CD4-positive, alpha-beta memory T cell (primary cell): Measurements from ENCODE around the gene IQGAP3. TPM values are rescaled to one million over a fixed set of nuclear protein-coding genes. Genes with fewer than 3 reads are reported as not detected.

Source experiments
- CTCF ChIA-PET: fragments of 350-600 bp; sonication (Branson Sonifier 250); formaldehyde crosslinking; loops from one replicate; lab custom pipeline; 2021; ENCODE audit warnings: inconsistent platforms; ENCODE audit not compliant: partially characterized antibody; lab: Charles Lee
- POLR2A ChIA-PET: fragments of 350-600 bp; sonication (Branson Sonifier 250); formaldehyde crosslinking; loops from one replicate; lab custom pipeline; 2021; ENCODE audit not compliant: partially characterized antibody; lab: Charles Lee
- DNase-seq, 5 donors: peaks; one replicate each; pipeline versions ENCODE4 v3.0.0 to v3.0.0-alpha.2; 2020 to 2022; ENCODE audit warnings: mixed read lengths in 1 of 5
- H3K27ac ChIP-seq: one replicate; pipeline ENCODE4 v1.7.0; 2013; ENCODE audit warnings: low read depth, low read length
- H3K27me3 ChIP-seq: 2 replicates; pipeline ENCODE4 v1.7.0; 2013; ENCODE audit warnings: mild to moderate bottlenecking, low read length, moderate library complexity; ENCODE audit not compliant: insufficient read depth
- H3K36me3 ChIP-seq: 2 replicates; pipeline ENCODE4 v1.7.0; 2013; ENCODE audit warnings: mild to moderate bottlenecking, low read length, moderate library complexity; ENCODE audit not compliant: insufficient read depth
- H3K4me1 ChIP-seq: 2 replicates; pipeline ENCODE4 v1.7.0; 2013; ENCODE audit warnings: mild to moderate bottlenecking, low read length, moderate library complexity; ENCODE audit not compliant: insufficient read depth
- H3K4me3 ChIP-seq, 2 donors: one replicate each; pipeline ENCODE4 v1.7.0; 2013; ENCODE audit warnings: low read length in 2 of 2, mild to moderate bottlenecking in 1 of 2
- H3K9me3 ChIP-seq, 2 donors: one replicate each; pipeline ENCODE4 v1.7.0; 2013; ENCODE audit warnings: low read length in 2 of 2, control low read depth in 1 of 2; ENCODE audit not compliant: control insufficient read depth in 1 of 2
- H3K27ac Mint-ChIP-seq, 7 donors: one replicate each; pipeline ENCODE4 v1.8.0; 2020 to 2021; ENCODE audit warnings: mixed read lengths in 7 of 7, mild to moderate bottlenecking in 6 of 7, inconsistent platforms in 3 of 7, moderate library complexity in 3 of 7
- H3K27me3 Mint-ChIP-seq, 2 donors: one replicate each; pipeline ENCODE4 v1.8.0; 2020 to 2021; ENCODE audit warnings: mixed read lengths in 2 of 2
- H3K36me3 Mint-ChIP-seq, 2 donors: one replicate each; pipeline ENCODE4 v1.8.0; 2020 to 2021; ENCODE audit warnings: mixed read lengths in 2 of 2, inconsistent platforms in 1 of 2, mild to moderate bottlenecking in 1 of 2
- H3K4me1 Mint-ChIP-seq, 4 donors: one replicate each; pipeline ENCODE4 v1.8.0; 2020 to 2021; ENCODE audit warnings: mixed read lengths in 4 of 4, mild to moderate bottlenecking in 1 of 4
- H3K4me3 Mint-ChIP-seq, 8 donors: one replicate each; pipeline ENCODE4 v1.8.0; 2020 to 2021; ENCODE audit warnings: mixed read lengths in 8 of 8, mild to moderate bottlenecking in 7 of 8, moderate library complexity in 6 of 8, inconsistent platforms in 3 of 8
- H3K9me3 Mint-ChIP-seq, 8 donors: one replicate each; pipeline ENCODE4 v1.8.0; 2020 to 2021; ENCODE audit warnings: mixed read lengths in 8 of 8, mild to moderate bottlenecking in 5 of 8, inconsistent platforms in 3 of 8, moderate library complexity in 1 of 8
- intact Hi-C: fragments of 100-400 bp; cut with micrococcal nuclease; formaldehyde crosslinking; loops from one replicate; pipeline ENCODE4 v1.15.1; 2023
- polyA plus RNA-seq, 2 donors: library from polyadenylated mRNA; unstranded; fragments of 300-500 nt; fragmentation: Illumina TruSeq; gene quantifications; one replicate each; pipeline ENCODE4 v1.2.3, GENCODE V29; 2021
- total RNA-seq, 2 experiments: library from RNA; stranded (reverse); gene quantifications; one replicate each; pipeline ENCODE4 v1.2.3, GENCODE V29; 2021

Gene IQGAP3
- total and polyA plus RNA-seq, 4 experiments from 2014 or later = not detected

- Mint-ChIP-seq H3K9me3 (no peaks in the 10 kb centered on the region), H3K4me3 (peak overlapping the region; percentile 90 to 100 (median 99)), H3K4me1 (peaks cover 13 to 37% (median 26%) of the 10 kb centered on the region in 4 donors), H3K27me3 (no peaks in the 10 kb centered on the region), H3K27ac (peak overlapping the region; percentile 83 to 100 (median 98)), H3K36me3 (peaks cover 18 to 32% of the 10 kb centered on the region in 2 donors)
- peaks cover 30% of the 10 kb centered on the region for H3K4me1 ChIP-seq
- ChIA-PET POLR2A (interaction anchor here (0.6 to 2.6 kb wide), 9 partner anchors 9 to 181 kb away, joined by 3 to 50 read pairs (median 4); partner anchors contain the start of genes MEF2D and NAXE), CTCF (interaction anchor here (0.9 to 4.7 kb wide), 10 partner anchors 10 to 183 kb away, joined by 3 to 21 read pairs (median 4); partner anchors contain the start of gene NAXE)
- peak overlapping the region; percentile 82 to 83 for H3K4me3 ChIP-seq
- no peaks in the 10 kb centered on the region for H3K9me3 ChIP-seq
- DNase-seq = no peak
- H3K27me3 ChIP-seq = no peaks in the 10 kb centered on the region
- peaks cover 21% of the 10 kb centered on the region for H3K36me3 ChIP-seq
- peak overlapping the region; percentile 83 for H3K27ac ChIP-seq
- intact Hi-C loops = loop anchor here (1.0 to 2.0 kb wide), 3 partner anchors 11 to 145 kb away; partner anchors contain the start of genes MEF2D and NAXE
Measured at GRCh38 chr1:156601892-156602291, 29.5 kb upstream of the IQGAP3 start.

- DNase-seq = peak; percentile 75 to 82 (median 76)
- peak within 1 kb of the TSS; percentile 90 to 100 (median 99) for H3K4me3 Mint-ChIP-seq
- peaks cover 22 to 37% of the 10 kb centered on the region in 2 donors for H3K36me3 Mint-ChIP-seq
- intact Hi-C loops = loop anchor here (1.0 to 2.0 kb wide), 3 partner anchors 10 to 144 kb away; partner anchors contain the start of genes MEF2D and NAXE
- POLR2A ChIA-PET = interaction anchor here (0.6 to 2.6 kb wide), 10 partner anchors 9 to 1327 kb away, joined by 3 to 50 read pairs (median 4); partner anchors contain the start of genes MEF2D and NAXE
- peaks cover 25% of the 10 kb centered on the region for H3K36me3 ChIP-seq
- H3K9me3 ChIP-seq = no peaks in the 10 kb centered on the region
- no peaks in the 10 kb centered on the region for H3K27me3 Mint-ChIP-seq
- CTCF ChIA-PET = interaction anchor here (0.9 to 4.7 kb wide), 11 partner anchors 10 to 143 kb away, joined by 3 to 21 read pairs (median 4); partner anchors contain the start of gene NAXE
- peak within 1 kb of the TSS; percentile 82 to 83 for H3K4me3 ChIP-seq
- peaks cover 30% of the 10 kb centered on the region for H3K4me1 ChIP-seq
- H3K4me1 Mint-ChIP-seq = peaks cover 13 to 37% (median 26%) of the 10 kb centered on the region in 4 donors
- peak within 1 kb of the TSS; percentile 83 for H3K27ac ChIP-seq
- H3K27ac Mint-ChIP-seq = peak within 1 kb of the TSS; percentile 83 to 100 (median 98)
- no peaks in the 10 kb centered on the region for H3K9me3 Mint-ChIP-seq
- no peaks in the 10 kb centered on the region for H3K27me3 ChIP-seq
Measured at GRCh38 chr1:156601122-156601830, 28.9 kb upstream of the IQGAP3 start, which contains the start of gene GPATCH4. Gene GPATCH4 (minus strand): TSS chr1:156601479.

- Mint-ChIP-seq H3K4me3 (peak overlapping the region; percentile 90 to 100 (median 99)), H3K27ac (peak overlapping the region; percentile 83 to 100 (median 98)), H3K9me3 (no peaks in the 10 kb centered on the region), H3K4me1 (peaks cover 13 to 37% (median 26%) of the 10 kb centered on the region in 4 donors), H3K27me3 (no peaks in the 10 kb centered on the region), H3K36me3 (peaks cover 27 to 42% of the 10 kb centered on the region in 2 donors)
- H3K9me3 ChIP-seq = no peaks in the 10 kb centered on the region
- H3K27me3 ChIP-seq = no peaks in the 10 kb centered on the region
- H3K36me3 ChIP-seq = peaks cover 30% of the 10 kb centered on the region
- ChIA-PET CTCF (interaction anchor here (0.8 to 4.7 kb wide), 6 partner anchors 8 to 155 kb away, joined by 3 to 21 read pairs (median 10); partner anchors contain the start of gene NAXE), POLR2A (interaction anchor here (0.6 to 2.9 kb wide), 8 partner anchors 9 to 1326 kb away, joined by 3 to 50 read pairs (median 4); partner anchors contain the start of genes MEF2D and NAXE)
- intact Hi-C loops = loop anchor here (1.0 to 2.0 kb wide), 3 partner anchors 9 to 144 kb away; partner anchors contain the start of genes MEF2D and NAXE
- peaks cover 30% of the 10 kb centered on the region for H3K4me1 ChIP-seq
- H3K27ac ChIP-seq = peak overlapping the region; percentile 83
- no peak for DNase-seq
- H3K4me3 ChIP-seq = peak overlapping the region; percentile 82 to 83
Measured at GRCh38 chr1:156600733-156601121, 28.4 kb upstream of the IQGAP3 start.

- H3K27ac ChIP-seq = peak overlapping the region; percentile 19
- H3K27me3 ChIP-seq = no peaks in the 10 kb centered on the region
Measured at GRCh38 chr1:156599811-156600210, 27.4 kb upstream of the IQGAP3 start.

GRCh38 chr1:156598731-156599432 is 26.5 kb upstream of the IQGAP3 start:
- peaks cover 30% of the 10 kb centered on the region for H3K4me1 ChIP-seq
- intact Hi-C loops = no loop called here
- peaks cover 38 to 57% of the 10 kb centered on the region in 2 donors for H3K36me3 Mint-ChIP-seq
- H3K27ac Mint-ChIP-seq = peak overlapping the region in 6 of 7 donors; percentile 46 to 83 (median 66)
- peaks cover 18 to 37% (median 30%) of the 10 kb centered on the region in 4 donors for H3K4me1 Mint-ChIP-seq
- H3K4me3 ChIP-seq = no peak overlapping the region
- H3K9me3 ChIP-seq = no peaks in the 10 kb centered on the region
- no peak for DNase-seq
- ChIA-PET CTCF (interaction anchor here (0.6 to 4.7 kb wide), 6 partner anchors 9 to 213 kb away, joined by 3 to 21 read pairs (median 3); no protein-coding TSS in a partner anchor), POLR2A (interaction anchor here (0.9 to 2.9 kb wide), 2 partner anchors 10 to 98 kb away, joined by 3 to 13 read pairs; partner anchors contain the start of gene MEF2D)
- H3K27ac ChIP-seq = peak overlapping the region; percentile 19
- H3K4me3 Mint-ChIP-seq = peak overlapping the region in 1 of 8 donors; percentile 1
- no peaks in the 10 kb centered on the region for H3K27me3 ChIP-seq
- H3K27me3 Mint-ChIP-seq = no peaks in the 10 kb centered on the region
- peaks cover 33% of the 10 kb centered on the region for H3K36me3 ChIP-seq
- peaks cover 0 to 2% (median 0%) of the 10 kb centered on the region in 8 donors for H3K9me3 Mint-ChIP-seq

More at GRCh38 chr1:156599811-156600210, 27.4 kb upstream of the IQGAP3 start:
- H3K4me1 Mint-ChIP-seq = peaks cover 18 to 37% (median 29%) of the 10 kb centered on the region in 4 donors
- H3K27ac Mint-ChIP-seq = peak overlapping the region; percentile 48 to 98 (median 76)
- ChIA-PET CTCF (interaction anchor here (0.8 to 4.7 kb wide), 4 partner anchors 8 to 154 kb away, joined by 3 to 21 read pairs (median 18); partner anchors contain the start of gene NAXE), POLR2A (interaction anchor here (0.6 to 2.9 kb wide), 6 partner anchors 8 to 992 kb away, joined by 3 to 50 read pairs (median 3); partner anchors contain the start of genes MEF2D and NAXE)
- peak in 3 of 5 donors; percentile 24 to 65 (median 37) for DNase-seq
- no peaks in the 10 kb centered on the region for H3K27me3 Mint-ChIP-seq
- peaks cover 0 to 2% (median 0%) of the 10 kb centered on the region in 8 donors for H3K9me3 Mint-ChIP-seq
- H3K4me3 ChIP-seq = no peak overlapping the region
- intact Hi-C loops = loop anchor here (2.0 kb wide), 2 partner anchors 99 to 143 kb away; partner anchors contain the start of gene MEF2D
- H3K4me3 Mint-ChIP-seq = peak overlapping the region in 6 of 8 donors; percentile 90 to 100 (median 99)
- H3K4me1 ChIP-seq = peaks cover 30% of the 10 kb centered on the region
- H3K36me3 Mint-ChIP-seq = peaks cover 37 to 51% of the 10 kb centered on the region in 2 donors
- no peaks in the 10 kb centered on the region for H3K9me3 ChIP-seq
- H3K36me3 ChIP-seq = peaks cover 33% of the 10 kb centered on the region

GRCh38 chr1:156598125-156598524 is 25.8 kb upstream of the IQGAP3 start:
- DNase-seq = no peak
- H3K27me3 Mint-ChIP-seq = no peaks in the 10 kb centered on the region
- intact Hi-C loops = no loop called here
- Histone ChIP-seq H3K4me3 (no peak overlapping the region), H3K36me3 (peaks cover 33% of the 10 kb centered on the region), H3K9me3 (no peaks in the 10 kb centered on the region), H3K27me3 (no peaks in the 10 kb centered on the region), H3K4me1 (peaks cover 29% of the 10 kb centered on the region), H3K27ac (peak overlapping the region; percentile 19)
- H3K4me1 Mint-ChIP-seq = peaks cover 18 to 38% (median 30%) of the 10 kb centered on the region in 4 donors
- H3K36me3 Mint-ChIP-seq = peaks cover 38 to 57% of the 10 kb centered on the region in 2 donors
- H3K9me3 Mint-ChIP-seq = peaks cover 0 to 2% (median 0%) of the 10 kb centered on the region in 8 donors
- POLR2A ChIA-PET = interaction anchor here (2.9 kb wide), 1 partner anchor 97 kb away, joined by 13 read pairs; the partner anchor contains the start of gene MEF2D
- CTCF ChIA-PET = interaction anchor here (0.6 to 4.7 kb wide), 6 partner anchors 10 to 212 kb away, joined by 3 to 21 read pairs (median 3); no protein-coding TSS in a partner anchor
- H3K27ac Mint-ChIP-seq = peak overlapping the region in 3 of 7 donors; percentile 65 to 83 (median 68)
- H3K4me3 Mint-ChIP-seq = peak overlapping the region in 1 of 8 donors; percentile 32
